CD14-positive monocyte (primary cell): Measurements from ENCODE around the gene DNAH1. TPM values are rescaled to one million over a fixed set of nuclear protein-coding genes. Genes with fewer than 3 reads are reported as not detected.

Experiments used
- DNase-seq, 3 donors: peaks; one replicate each; pipeline ENCODE4 v3.0.0-alpha.2; 2011 to 2022
- H2AFZ ChIP-seq: 2 replicates; pipeline ENCODE4 v1.6.0; 2012; ENCODE audit warnings: mild to moderate bottlenecking, low read depth, low read length, inconsistent platforms; ENCODE audit not compliant: insufficient read depth, poor library complexity, severe bottlenecking
- H3K27ac ChIP-seq, 2 donors: 1 replicate in 1 of 2; 2 replicates in 1 of 2; pipeline ENCODE4 v1.5.1; 2012 to 2013; ENCODE audit warnings: low read length in 2 of 2, control low read depth in 1 of 2, inconsistent platforms in 1 of 2, low read depth in 1 of 2, mild to moderate bottlenecking in 1 of 2
- H3K27me3 ChIP-seq, 2 donors: one replicate each; pipeline versions ENCODE4 v1.6.0 to v1.6.1; 2011 to 2013; ENCODE audit warnings: low read length in 2 of 2; ENCODE audit not compliant: control insufficient read depth in 2 of 2, insufficient read depth in 2 of 2
- H3K36me3 ChIP-seq, 2 donors: replicated peaks in 1 of 2; 1 replicate in 1 of 2; 2 replicates in 1 of 2; pipeline versions ENCODE4 v1.5.1 to v1.6.1; 2012 to 2013; ENCODE audit warnings: low read length in 2 of 2, control low read depth in 1 of 2, inconsistent platforms in 1 of 2, mild to moderate bottlenecking in 1 of 2; ENCODE audit not compliant: insufficient read depth in 2 of 2, control insufficient read depth in 1 of 2
- H3K4me1 ChIP-seq, 2 donors: 1 replicate in 1 of 2; 2 replicates in 1 of 2; pipeline versions ENCODE4 v1.5.1 to v1.6.1; 2012 to 2013; ENCODE audit warnings: low read length in 2 of 2, control low read depth in 1 of 2, inconsistent platforms in 1 of 2, mild to moderate bottlenecking in 1 of 2, moderate library complexity in 1 of 2; ENCODE audit not compliant: insufficient read depth in 2 of 2, control insufficient read depth in 1 of 2
- H3K4me2 ChIP-seq: replicated peaks from 2 replicates; pipeline ENCODE3; 2012; ENCODE audit warnings: low read length, moderate library complexity, mild to moderate bottlenecking; ENCODE audit not compliant: poor library complexity, severe bottlenecking; ENCODE audit errors: extremely low read depth
- H3K4me3 ChIP-seq, 3 experiments: fragments of 200-600 bp in 1 of 3; sonication (generic) in 1 of 3; replicated peaks in 1 of 3; 1 replicate in 2 of 3; 2 replicates in 1 of 3; pipeline ENCODE4 v1.5.1; 2011 to 2013; ENCODE audit warnings: low read length in 3 of 3, mild to moderate bottlenecking in 3 of 3, control low read depth in 2 of 3, low read depth in 2 of 3, inconsistent platforms in 1 of 3, moderate library complexity in 1 of 3
- H3K79me2 ChIP-seq: 2 replicates; pipeline ENCODE4 v1.6.0; 2012; ENCODE audit warnings: mild to moderate bottlenecking, control low read depth, inconsistent platforms, low read length, moderate library complexity; ENCODE audit not compliant: insufficient read depth
- H3K9ac ChIP-seq: 2 replicates; pipeline ENCODE4 v1.6.0; 2017; ENCODE audit warnings: low read length, mild to moderate bottlenecking; ENCODE audit not compliant: insufficient read depth, poor library complexity, severe bottlenecking
- H3K9me3 ChIP-seq, 2 donors: replicated peaks in 1 of 2; 1 replicate in 1 of 2; 2 replicates in 1 of 2; pipeline versions ENCODE4 v1.5.1 to v1.6.1; 2012 to 2013; ENCODE audit warnings: low read length in 2 of 2, control low read depth in 1 of 2; ENCODE audit not compliant: control insufficient read depth in 1 of 2, insufficient read depth in 1 of 2
- H4K20me1 ChIP-seq: 2 replicates; pipeline ENCODE4 v1.6.0; 2012; ENCODE audit warnings: mild to moderate bottlenecking, low read length, control low read depth, moderate library complexity; ENCODE audit not compliant: insufficient read depth
- H3K27ac Mint-ChIP-seq, 7 donors: one replicate each; pipeline ENCODE4 v1.8.0; 2020; ENCODE audit warnings: mild to moderate bottlenecking in 7 of 7, mixed read lengths in 7 of 7, moderate library complexity in 6 of 7, inconsistent platforms in 2 of 7
- H3K27me3 Mint-ChIP-seq, 3 donors: one replicate each; pipeline ENCODE4 v1.8.0; 2021 to 2022; ENCODE audit warnings: low read depth in 3 of 3, mild to moderate bottlenecking in 3 of 3, mixed read lengths in 3 of 3, moderate library complexity in 3 of 3, inconsistent platforms in 1 of 3
- H3K36me3 Mint-ChIP-seq, 2 donors: one replicate each; pipeline ENCODE4 v1.8.0; 2020; ENCODE audit warnings: mixed read lengths in 2 of 2, inconsistent platforms in 1 of 2, mild to moderate bottlenecking in 1 of 2
- H3K4me1 Mint-ChIP-seq: one replicate; pipeline ENCODE4 v1.8.0; 2020; ENCODE audit warnings: mild to moderate bottlenecking, mixed read lengths
- H3K4me3 Mint-ChIP-seq, 2 donors: one replicate each; pipeline ENCODE4 v1.8.0; 2020; ENCODE audit warnings: mild to moderate bottlenecking in 2 of 2, mixed read lengths in 2 of 2, moderate library complexity in 1 of 2
- H3K9me3 Mint-ChIP-seq, 7 donors: one replicate each; pipeline ENCODE4 v1.8.0; 2020 to 2022; ENCODE audit warnings: mixed read lengths in 7 of 7, mild to moderate bottlenecking in 6 of 7, moderate library complexity in 6 of 7, inconsistent platforms in 2 of 7
- WGBS: methylation state at CpG from one replicate; pipeline ENCODE4 v1.1.5; 2013; ENCODE audit warnings: missing lambda C conversion rate; ENCODE audit not compliant: insufficient coverage; 5-methylcytosine and 5-hydroxymethylcytosine counted together
- intact Hi-C, 2 donors: fragments of 100-400 bp; cut with micrococcal nuclease; formaldehyde crosslinking; loops; one replicate each; pipeline versions ENCODE4 v1.15.0 to v1.15.1; 2023
- polyA plus RNA-seq, 3 donors: library from polyadenylated mRNA; depleted of rRNA in 1 of 3; unstranded in 2 of 3; stranded (reverse) in 1 of 3; fragments of 300-500 nt in 2 of 3; fragments of >200 nt in 1 of 3; fragmentation: Illumina TruSeq in 2 of 3; gene quantifications; 1 replicate in 2 of 3; 2 replicates in 1 of 3; pipeline ENCODE4 v1.2.3, GENCODE V29; 2012 to 2021
- TF ChIP-seq, protein P1 (sequence below): fragments of 200-600 bp; IDR thresholded peaks from one replicate; pipeline ENCODE4 v1.8.0; 2022; ENCODE audit warnings: antibody characterized with exemption, mild to moderate bottlenecking

Gene DNAH1
- polyA plus RNA-seq, 3 donors = 0.15 to 47.0 (median 0.25) TPM

DNA sequence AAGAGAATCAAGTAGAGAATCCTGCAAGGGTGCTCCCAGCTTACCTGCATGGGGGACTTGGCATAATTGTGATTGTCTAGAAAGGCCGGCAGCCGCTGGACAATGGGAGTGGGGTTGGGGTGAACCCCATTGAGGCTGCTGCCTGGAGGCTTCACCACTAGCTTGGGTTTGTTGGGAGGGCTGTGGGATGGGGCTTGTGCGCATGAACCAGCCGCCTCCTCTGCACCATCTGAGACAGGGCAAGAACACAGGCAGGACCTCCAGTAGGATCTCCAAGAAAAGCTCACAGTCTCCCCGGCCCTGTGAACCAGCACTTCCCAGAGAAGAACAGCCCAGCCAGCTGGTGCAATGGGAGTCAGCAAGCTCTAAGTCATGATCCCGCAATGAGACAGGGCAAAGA lies 88.9 kb downstream of the DNAH1 start:
- no peak overlapping the region for H3K4me3 Mint-ChIP-seq
- DNase-seq = no peak
- WGBS = 96% methylated on average over 5 of the region's 6 CpGs

DNA sequence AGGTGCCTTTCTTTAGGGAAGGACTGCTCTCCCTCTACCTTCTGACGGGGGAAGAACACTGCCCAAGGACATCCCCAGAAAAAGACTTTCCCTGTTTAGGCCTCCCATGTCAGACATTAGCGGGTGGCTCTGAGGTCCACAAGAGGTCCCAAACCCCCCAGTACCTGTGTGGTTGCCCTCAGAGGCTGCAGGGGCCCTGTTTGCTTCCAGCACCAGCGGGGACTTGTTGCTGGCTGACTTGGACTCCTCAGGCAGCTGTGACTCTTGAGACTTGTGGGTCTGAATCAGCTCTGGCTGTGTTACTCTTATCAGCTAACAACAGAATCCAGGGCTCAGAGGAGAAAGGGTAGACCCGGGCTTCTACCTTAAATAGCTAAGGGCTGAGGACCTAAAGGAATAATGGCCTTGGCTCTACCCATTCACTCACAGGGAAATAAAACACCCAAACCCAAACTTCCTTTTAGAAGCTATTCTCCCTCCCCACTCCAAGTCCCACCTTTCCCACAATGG lies 89.5 kb downstream of the DNAH1 start:
- TF ChIP-seq, protein P1, sequence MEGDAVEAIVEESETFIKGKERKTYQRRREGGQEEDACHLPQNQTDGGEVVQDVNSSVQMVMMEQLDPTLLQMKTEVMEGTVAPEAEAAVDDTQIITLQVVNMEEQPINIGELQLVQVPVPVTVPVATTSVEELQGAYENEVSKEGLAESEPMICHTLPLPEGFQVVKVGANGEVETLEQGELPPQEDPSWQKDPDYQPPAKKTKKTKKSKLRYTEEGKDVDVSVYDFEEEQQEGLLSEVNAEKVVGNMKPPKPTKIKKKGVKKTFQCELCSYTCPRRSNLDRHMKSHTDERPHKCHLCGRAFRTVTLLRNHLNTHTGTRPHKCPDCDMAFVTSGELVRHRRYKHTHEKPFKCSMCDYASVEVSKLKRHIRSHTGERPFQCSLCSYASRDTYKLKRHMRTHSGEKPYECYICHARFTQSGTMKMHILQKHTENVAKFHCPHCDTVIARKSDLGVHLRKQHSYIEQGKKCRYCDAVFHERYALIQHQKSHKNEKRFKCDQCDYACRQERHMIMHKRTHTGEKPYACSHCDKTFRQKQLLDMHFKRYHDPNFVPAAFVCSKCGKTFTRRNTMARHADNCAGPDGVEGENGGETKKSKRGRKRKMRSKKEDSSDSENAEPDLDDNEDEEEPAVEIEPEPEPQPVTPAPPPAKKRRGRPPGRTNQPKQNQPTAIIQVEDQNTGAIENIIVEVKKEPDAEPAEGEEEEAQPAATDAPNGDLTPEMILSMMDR = no peak
- H3K27me3 Mint-ChIP-seq = no peaks in the 10 kb centered on the region
- Histone ChIP-seq H3K9me3 (no peaks in the 10 kb centered on the region), H4K20me1 (peaks cover 9% of the 10 kb centered on the region), H3K4me2 (no peak overlapping the region), H2AFZ (no peak overlapping the region), H3K4me3 (no peak overlapping the region), H3K27me3 (no peaks in the 10 kb centered on the region), H3K4me1 (peaks cover 11 to 15% of the 10 kb centered on the region in 2 donors), H3K27ac (no peak overlapping the region), H3K9ac (no peak overlapping the region), H3K79me2 (peaks cover 27% of the 10 kb centered on the region), H3K36me3 (peaks cover 74 to 76% of the 10 kb centered on the region in 2 donors)
- peaks cover 76 to 77% of the 10 kb centered on the region in 2 donors for H3K36me3 Mint-ChIP-seq
- H3K27ac Mint-ChIP-seq = no peak overlapping the region
- intact Hi-C loops = loop anchor here in 1 of 2 donors (10.0 kb wide), 1 partner anchor 121 kb away; the partner anchor contains the start of gene GLYCTK
- DNase-seq = no peak
- H3K4me3 Mint-ChIP-seq = no peak overlapping the region
- WGBS = 93% methylated on average over 3 of the region's 4 CpGs
- no peaks in the 10 kb centered on the region for H3K9me3 Mint-ChIP-seq
- H3K4me1 Mint-ChIP-seq = peaks cover 14% of the 10 kb centered on the region

More for the DNA sequence above, 88.9 kb downstream of the DNAH1 start:
- Mint-ChIP-seq H3K9me3 (no peaks in the 10 kb centered on the region), H3K36me3 (peaks cover 81 to 83% of the 10 kb centered on the region in 2 donors), H3K4me1 (peaks cover 14% of the 10 kb centered on the region), H3K27ac (no peak overlapping the region), H3K27me3 (no peaks in the 10 kb centered on the region)
- Histone ChIP-seq H2AFZ (no peak overlapping the region), H3K4me1 (peaks cover 11 to 15% of the 10 kb centered on the region in 2 donors), H3K27me3 (no peaks in the 10 kb centered on the region), H3K4me3 (no peak overlapping the region), H3K79me2 (peaks cover 27% of the 10 kb centered on the region), H3K9me3 (no peaks in the 10 kb centered on the region), H3K4me2 (no peak overlapping the region), H4K20me1 (peaks cover 9% of the 10 kb centered on the region), H3K36me3 (peaks cover 80 to 82% of the 10 kb centered on the region in 2 donors), H3K27ac (no peak overlapping the region), H3K9ac (no peak overlapping the region)
- intact Hi-C loops = loop anchor here in 1 of 2 donors (10.0 kb wide), 1 partner anchor 120 kb away; the partner anchor contains the start of gene GLYCTK
- TF ChIP-seq, protein P1 = no peak
